GM23338 (cell line): ENCODE results near the gene MTHFSD. TPM values are rescaled to one million over a fixed set of nuclear protein-coding genes. Genes with fewer than 3 reads are reported as not detected.

Experiments
- ATAC-seq: fragments of 200-7000 bp; cut with Tn5 transposase; 3 replicates; pipeline ENCODE4 v1.9.1; 2020
- DNase-seq: peaks from one replicate; pipeline ENCODE4 v3.0.0-alpha.2; 2015; ENCODE audit warnings: low spot score
- H2AFZ ChIP-seq: fragments of 200-600 bp; sonication (generic); 2 replicates; pipeline ENCODE4 v1.8.0; 2016; ENCODE audit warnings: antibody characterized with exemption, mild to moderate bottlenecking, moderate library complexity
- H3F3A ChIP-seq: fragments of 200-600 bp; sonication (generic); replicated peaks from 2 replicates; pipeline ENCODE4 v1.8.0; 2017; ENCODE audit warnings: antibody characterized with exemption, mixed run types, low read depth
- H3K27ac ChIP-seq: fragments of 200-600 bp; sonication (generic); 2 replicates; pipeline ENCODE4 v1.6.1; 2016; ENCODE audit warnings: low read depth
- H3K27me3 ChIP-seq: fragments of 200-600 bp; sonication (generic); 2 replicates; pipeline ENCODE4 v1.8.0; 2016; ENCODE audit warnings: mild to moderate bottlenecking, mixed run types, moderate library complexity; ENCODE audit not compliant: insufficient read depth
- H3K36me3 ChIP-seq: fragments of 200-600 bp; sonication (generic); 2 replicates; pipeline ENCODE4 v1.8.0; 2016; ENCODE audit warnings: mild to moderate bottlenecking; ENCODE audit not compliant: insufficient read depth
- H3K4me1 ChIP-seq: fragments of 200-600 bp; sonication (generic); 2 replicates; pipeline ENCODE4 v1.8.0; 2016; ENCODE audit warnings: mild to moderate bottlenecking, moderate library complexity; ENCODE audit not compliant: insufficient read depth
- H3K4me2 ChIP-seq: fragments of 200-600 bp; sonication (generic); 2 replicates; pipeline ENCODE4 v1.7.1; 2017; ENCODE audit warnings: mixed run types
- H3K4me3 ChIP-seq: fragments of 200-600 bp; sonication (generic); 2 replicates; pipeline ENCODE4 v1.6.1; 2016; ENCODE audit warnings: mixed run types
- H3K79me2 ChIP-seq: fragments of 200-600 bp; sonication (generic); replicated peaks from 2 replicates; pipeline ENCODE4 v1.8.0; 2017; ENCODE audit warnings: mild to moderate bottlenecking; ENCODE audit not compliant: insufficient read depth
- H3K9me2 ChIP-seq: fragments of 200-600 bp; sonication (generic); 2 replicates; pipeline ENCODE4 v1.8.0; 2017; ENCODE audit not compliant: insufficient read depth
- H4K20me1 ChIP-seq: fragments of 200-600 bp; sonication (generic); replicated peaks from 2 replicates; pipeline ENCODE4 v1.8.0; 2017; ENCODE audit warnings: mild to moderate bottlenecking; ENCODE audit not compliant: insufficient read depth
- H3K27ac Mint-ChIP-seq: 2 replicates; pipeline ENCODE4 v1.8.0; 2020; ENCODE audit warnings: inconsistent platforms, mild to moderate bottlenecking, moderate library complexity, mixed read lengths
- H3K27me3 Mint-ChIP-seq: 3 replicates; pipeline ENCODE4 v1.8.0; 2022; ENCODE audit warnings: low read depth, mild to moderate bottlenecking, moderate library complexity, mixed read lengths, inconsistent platforms; ENCODE audit not compliant: insufficient read depth, poor library complexity
- H3K36me3 Mint-ChIP-seq: 3 replicates; pipeline ENCODE4 v1.8.0; 2021; ENCODE audit warnings: low read depth, mild to moderate bottlenecking, inconsistent platforms, moderate library complexity, mixed read lengths
- H3K4me1 Mint-ChIP-seq: 3 replicates; pipeline ENCODE4 v1.8.0; 2020; ENCODE audit warnings: mild to moderate bottlenecking, inconsistent platforms, mixed read lengths
- H3K4me3 Mint-ChIP-seq: 3 replicates; pipeline ENCODE4 v1.8.0; 2021; ENCODE audit warnings: moderate library complexity, mild to moderate bottlenecking, inconsistent platforms, mixed read lengths
- H3K9me3 Mint-ChIP-seq: 3 replicates; pipeline ENCODE4 v1.8.0; 2020; ENCODE audit warnings: moderate library complexity, mild to moderate bottlenecking, inconsistent platforms, mixed read lengths
- CREB1 ChIP-seq: fragments of 250-450 bp; sonication (Bioruptor Pico); IDR thresholded peaks from 2 replicates; pipeline ENCODE4 v1.5.0; 2020; ENCODE audit warnings: low read depth, mild to moderate bottlenecking, moderate library complexity
- CTCF ChIP-seq, 2 experiments: fragments of 200-600 bp in 1 of 2; sonication (generic) in 1 of 2; conservative IDR thresholded peaks; 2 replicates each; pipeline versions ENCODE4 v1.5.1 to v1.6.1; 2016 to 2017; ENCODE audit warnings: antibody characterized with exemption in 2 of 2, low read depth in 2 of 2, mild to moderate bottlenecking in 2 of 2, moderate library complexity in 1 of 2
- ETS1 ChIP-seq: IDR thresholded peaks from 2 replicates; pipeline ENCODE4 v1.6.1; 2016; ENCODE audit warnings: antibody characterized with exemption
- EZH2 ChIP-seq: fragments of 200-600 bp; sonication (generic); IDR thresholded peaks from one replicate; pipeline ENCODE4 v1.8.0; 2017; ENCODE audit warnings: antibody characterized with exemption, mild to moderate bottlenecking, low read depth; ENCODE audit not compliant: unreplicated experiment
- EZH2phosphoT487 ChIP-seq: fragments of 200-600 bp; sonication (generic); IDR thresholded peaks from one replicate; pipeline ENCODE4 v1.8.1; 2018; ENCODE audit warnings: antibody characterized with exemption; ENCODE audit not compliant: unreplicated experiment
- JUNB ChIP-seq: IDR thresholded peaks from one replicate; pipeline ENCODE4 v1.6.1; 2016; ENCODE audit warnings: antibody characterized with exemption; ENCODE audit not compliant: unreplicated experiment
- NANOG ChIP-seq: IDR thresholded peaks from 2 replicates; pipeline ENCODE4 v1.6.1; 2016; ENCODE audit warnings: antibody characterized with exemption, borderline replicate concordance
- POLR2AphosphoS5 ChIP-seq: IDR thresholded peaks from 2 replicates; pipeline ENCODE4 v1.6.1; 2016; ENCODE audit warnings: antibody characterized with exemption, low read depth
- REST ChIP-seq: IDR thresholded peaks from one replicate; pipeline ENCODE4 v1.6.1; 2018; ENCODE audit warnings: antibody characterized with exemption; ENCODE audit not compliant: unreplicated experiment
- STAT1 ChIP-seq: IDR thresholded peaks from one replicate; pipeline ENCODE4 v1.6.1; 2016; ENCODE audit warnings: antibody characterized with exemption; ENCODE audit not compliant: unreplicated experiment
- ZNF114 ChIP-seq: fragments of 250-450 bp; sonication (Bioruptor Pico); IDR thresholded peaks from 2 replicates; pipeline ENCODE4 v1.5.0; 2020; ENCODE audit warnings: mild to moderate bottlenecking, moderate library complexity
- ZNF331 ChIP-seq: fragments of 250-450 bp; sonication (Bioruptor Pico); IDR thresholded peaks from 2 replicates; pipeline ENCODE4 v1.5.0; 2020; ENCODE audit warnings: low read depth, mild to moderate bottlenecking, moderate library complexity
- ZNF462 ChIP-seq: fragments of 250-450 bp; sonication (Bioruptor Pico); IDR thresholded peaks from 2 replicates; pipeline ENCODE4 v1.5.0; 2020; ENCODE audit warnings: mild to moderate bottlenecking, moderate library complexity
- polyA plus RNA-seq: library from polyadenylated mRNA; unstranded; fragments of >200 nt; fragmentation: Nextera tagmentation; extraction: Ambion mirVana; gene quantifications from 2 replicates; pipeline ENCODE4 v1.2.1, GENCODE V29; 2016
- total RNA-seq: library from RNA; depleted of rRNA; stranded (reverse); fragments of >200 nt; shearing (Covaris generic); gene quantifications from 2 replicates; pipeline ENCODE4 v1.2.3, GENCODE V29; 2014

Gene MTHFSD
- total and polyA plus RNA-seq, 2 experiments from 2014 or later: 7.2 to 8.1 TPM

GRCh38 chr16:86556576-86556975, 1.5 kb upstream of the MTHFSD start:
- Histone ChIP-seq H3K4me3 (no peak overlapping the region), H3K36me3 (no peaks in the 10 kb centered on the region), H3K9me2 (peaks cover 2% of the 10 kb centered on the region; the same call in 1 of the 2 replicates), H3K27me3 (no peaks in the 10 kb centered on the region), H3K27ac (no peak overlapping the region), H3K4me1 (no peaks in the 10 kb centered on the region), H3K79me2 (no peaks in the 10 kb centered on the region), H3K4me2 (no peak overlapping the region), H4K20me1 (no peaks in the 10 kb centered on the region), H3F3A (no peaks in the 10 kb centered on the region), H2AFZ (no peak overlapping the region)
- TF ChIP-seq POLR2AphosphoS5 (no peak), EZH2phosphoT487 (no peak), REST (no peak), ETS1 (no peak), ZNF331 (CRISPR knock-in tag) (no peak), NANOG (no peak), ZNF114 (CRISPR knock-in tag) (no peak), ZNF462 (CRISPR knock-in tag) (no peak), CREB1 (no peak), JUNB (no peak), EZH2 (no peak), CTCF (conservative IDR thresholded peaks at IDR 0.05; ENCODE audit: low read depth in 2 of 2) (no peak), STAT1 (no peak)
- ATAC-seq: no peak
- H3K27me3 Mint-ChIP-seq: peaks cover 16% of the 10 kb centered on the region
- peaks cover 5% of the 10 kb centered on the region; the same call in 1 of the 3 replicates for H3K9me3 Mint-ChIP-seq
- H3K4me3 Mint-ChIP-seq: no peak overlapping the region
- peaks cover 6% of the 10 kb centered on the region; the same call in 2 of the 3 replicates for H3K36me3 Mint-ChIP-seq
- peaks cover 6% of the 10 kb centered on the region for H3K4me1 Mint-ChIP-seq
- no peak overlapping the region for H3K27ac Mint-ChIP-seq
- DNase-seq: no peak
